ENCODE results near the gene CDK5RAP3. TPM values are rescaled to one million over a fixed set of nuclear protein-coding genes. Genes with fewer than 3 reads are reported as not detected.
A peak's percentile ranks its signal among the peaks of the same experiment; 100 is the strongest.

CDK5RAP3 gene
- total RNA-seq, 1 experiment from 2014 or later: 128 TPM

GRCh38 chr17:48012151-48012520 lies 41.2 kb downstream of the CDK5RAP3 start (continued):
- TF ChIP-seq ARID4B (CRISPR knock-in tag; IDR thresholded peaks at IDR 0.05; ENCODE audit: borderline replicate concordance) (peak; percentile 53; the same call in 1 of the 2 replicates), FOXK1 (CRISPR knock-in tag; IDR thresholded peaks at IDR 0.05) (0 out of 2 replicates have a peak, but pooled peaks have one; percentile 26), SMAD3 (CRISPR knock-in tag; IDR thresholded peaks at IDR 0.05; ENCODE audit: borderline replicate concordance) (no peak), TCF7 (CRISPR knock-in tag; IDR thresholded peaks at IDR 0.05; ENCODE audit: low read depth) (no peak), NR3C1 (CRISPR knock-in tag; conservative IDR thresholded peaks at IDR 0.05; ENCODE audit: low read depth) (no peak), PRDM15 (CRISPR knock-in tag; IDR thresholded peaks at IDR 0.05) (no peak), ZNF671 (CRISPR knock-in tag; IDR thresholded peaks at IDR 0.05) (no peak), AFF4 (CRISPR knock-in tag; IDR thresholded peaks at IDR 0.05; ENCODE audit: borderline replicate concordance) (no peak), ATF6 (CRISPR knock-in tag; IDR thresholded peaks at IDR 0.05) (no peak), TEAD1 (CRISPR knock-in tag; IDR thresholded peaks at IDR 0.05) (0 out of 2 replicates have a peak, but pooled peaks have one; percentile 3), IRF1 (CRISPR knock-in tag; IDR thresholded peaks at IDR 0.05) (no peak), ERG (CRISPR knock-in tag; IDR thresholded peaks at IDR 0.05) (no peak), NR1H2 (CRISPR knock-in tag; IDR thresholded peaks at IDR 0.05) (no peak), GTF2I (CRISPR knock-in tag; conservative IDR thresholded peaks at IDR 0.05) (no peak), RORB (CRISPR knock-in tag; IDR thresholded peaks at IDR 0.05) (no peak), SP1 (CRISPR knock-in tag; conservative IDR thresholded peaks at IDR 0.05) (no peak)
- TF ChIP-seq, protein P1, sequence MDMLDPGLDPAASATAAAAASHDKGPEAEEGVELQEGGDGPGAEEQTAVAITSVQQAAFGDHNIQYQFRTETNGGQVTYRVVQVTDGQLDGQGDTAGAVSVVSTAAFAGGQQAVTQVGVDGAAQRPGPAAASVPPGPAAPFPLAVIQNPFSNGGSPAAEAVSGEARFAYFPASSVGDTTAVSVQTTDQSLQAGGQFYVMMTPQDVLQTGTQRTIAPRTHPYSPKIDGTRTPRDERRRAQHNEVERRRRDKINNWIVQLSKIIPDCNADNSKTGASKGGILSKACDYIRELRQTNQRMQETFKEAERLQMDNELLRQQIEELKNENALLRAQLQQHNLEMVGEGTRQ (CRISPR knock-in tag; IDR thresholded peaks at IDR 0.05): no peak
- TF ChIP-seq, protein P2, sequence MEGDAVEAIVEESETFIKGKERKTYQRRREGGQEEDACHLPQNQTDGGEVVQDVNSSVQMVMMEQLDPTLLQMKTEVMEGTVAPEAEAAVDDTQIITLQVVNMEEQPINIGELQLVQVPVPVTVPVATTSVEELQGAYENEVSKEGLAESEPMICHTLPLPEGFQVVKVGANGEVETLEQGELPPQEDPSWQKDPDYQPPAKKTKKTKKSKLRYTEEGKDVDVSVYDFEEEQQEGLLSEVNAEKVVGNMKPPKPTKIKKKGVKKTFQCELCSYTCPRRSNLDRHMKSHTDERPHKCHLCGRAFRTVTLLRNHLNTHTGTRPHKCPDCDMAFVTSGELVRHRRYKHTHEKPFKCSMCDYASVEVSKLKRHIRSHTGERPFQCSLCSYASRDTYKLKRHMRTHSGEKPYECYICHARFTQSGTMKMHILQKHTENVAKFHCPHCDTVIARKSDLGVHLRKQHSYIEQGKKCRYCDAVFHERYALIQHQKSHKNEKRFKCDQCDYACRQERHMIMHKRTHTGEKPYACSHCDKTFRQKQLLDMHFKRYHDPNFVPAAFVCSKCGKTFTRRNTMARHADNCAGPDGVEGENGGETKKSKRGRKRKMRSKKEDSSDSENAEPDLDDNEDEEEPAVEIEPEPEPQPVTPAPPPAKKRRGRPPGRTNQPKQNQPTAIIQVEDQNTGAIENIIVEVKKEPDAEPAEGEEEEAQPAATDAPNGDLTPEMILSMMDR (IDR thresholded peaks at IDR 0.05): no peak

Measured in WTC11 (cell line).